Measurements from ENCODE around the gene ARPIN.
"Not testable (repeated sequence)": the region's sequence is repeated elsewhere in the genome, so short reads cannot be mapped to it uniquely, and the experiment has no call there.

The ARPIN gene

GRCh38 chr15:89870688-89871288 is 42.0 kb downstream of the ARPIN start:
- in situ Hi-C loops (cut with HindIII; ENCODE audit: low pct_ligation_motif_present, low sequenced_read_pairs): no loop called here
- no peak for DNase-seq
- no peak for TF ChIP-seq CTCF (IDR thresholded peaks at IDR 0.05; ENCODE audit: low read depth, low read length, missing control alignments)

GRCh38 chr15:89870006-89870405 is 42.7 kb downstream of the ARPIN start:
- Histone ChIP-seq H3K36me3 (replicated peaks) (peaks cover 12% of the 10 kb centered on the region), H3K27ac (no peak overlapping the region), H3K4me3 (ENCODE audit: low read depth, low read length) (no peak overlapping the region), H3K27me3 (replicated peaks) (no peaks in the 10 kb centered on the region)
- TF ChIP-seq CTCF (IDR thresholded peaks at IDR 0.05; ENCODE audit: low read depth, low read length, missing control alignments): no peak
- in situ Hi-C loops (cut with HindIII; ENCODE audit: low pct_ligation_motif_present, low sequenced_read_pairs): no loop called here
- no peak for DNase-seq

More at GRCh38 chr15:89870688-89871288, 42.0 kb downstream of the ARPIN start:
- Histone ChIP-seq H3K27ac (no peak overlapping the region), H3K36me3 (replicated peaks) (peaks cover 13% of the 10 kb centered on the region), H3K4me3 (ENCODE audit: low read depth, low read length) (no peak overlapping the region), H3K27me3 (replicated peaks) (no peaks in the 10 kb centered on the region)

GRCh38 chr15:89869490-89869889 is 43.3 kb downstream of the ARPIN start:
- DNase-seq; in situ Hi-C loops (cut with HindIII; ENCODE audit: low pct_ligation_motif_present, low sequenced_read_pairs); H3K27me3 ChIP-seq (replicated peaks); H3K4me3 ChIP-seq (ENCODE audit: low read depth, low read length); H3K27ac ChIP-seq: not testable (repeated sequence)
- peaks cover 12% of the 10 kb centered on the region for H3K36me3 ChIP-seq (replicated peaks)

GRCh38 chr15:89864958-89865739 is 47.6 kb downstream of the ARPIN start:
- Histone ChIP-seq H3K27me3 (replicated peaks) (no peaks in the 10 kb centered on the region), H3K36me3 (replicated peaks) (peaks cover 18% of the 10 kb centered on the region), H3K4me3 (ENCODE audit: low read depth, low read length) (no peak overlapping the region), H3K27ac (no peak overlapping the region)
- TF ChIP-seq CTCF (IDR thresholded peaks at IDR 0.05; ENCODE audit: low read depth, low read length, missing control alignments): peak; percentile 28
- in situ Hi-C loops (cut with HindIII; ENCODE audit: low pct_ligation_motif_present, low sequenced_read_pairs): no loop called here
- no peak for DNase-seq

- Histone ChIP-seq H3K36me3 (replicated peaks) (peaks cover 17% of the 10 kb centered on the region), H3K27ac (no peak overlapping the region), H3K27me3 (replicated peaks) (no peaks in the 10 kb centered on the region), H3K4me3 (ENCODE audit: low read depth, low read length) (no peak overlapping the region)
- no peak for TF ChIP-seq CTCF (IDR thresholded peaks at IDR 0.05; ENCODE audit: low read depth, low read length, missing control alignments)
- DNase-seq: no peak
- in situ Hi-C loops (cut with HindIII; ENCODE audit: low pct_ligation_motif_present, low sequenced_read_pairs): no loop called here
These were observed 48.8 kb downstream of the ARPIN start for GRCh38 chr15:89863918-89864317.

GRCh38 chr15:89860891-89861290 is 51.9 kb downstream of the ARPIN start:
- Histone ChIP-seq H3K27me3 (replicated peaks) (no peaks in the 10 kb centered on the region), H3K4me3 (ENCODE audit: low read depth, low read length) (no peak overlapping the region), H3K27ac (no peak overlapping the region), H3K36me3 (replicated peaks) (peaks cover 17% of the 10 kb centered on the region)
- DNase-seq: no peak
- TF ChIP-seq CTCF (IDR thresholded peaks at IDR 0.05; ENCODE audit: low read depth, low read length, missing control alignments): no peak
- in situ Hi-C loops (cut with HindIII; ENCODE audit: low pct_ligation_motif_present, low sequenced_read_pairs): no loop called here
